HUES6 (cell line): ENCODE results near the gene UPB1.

ENCODE experiments used
- H3K27ac ChIP-seq: 2 replicates; pipeline ENCODE4 v1.7.0; 2013; ENCODE audit warnings: low read depth, mild to moderate bottlenecking, low read length, inconsistent platforms
- H3K27me3 ChIP-seq: 2 replicates; pipeline ENCODE4 v1.6.1; 2013; ENCODE audit warnings: low read length; ENCODE audit not compliant: control insufficient read depth, insufficient read depth
- H3K36me3 ChIP-seq: 2 replicates; pipeline ENCODE4 v1.6.1; 2013; ENCODE audit warnings: low read length; ENCODE audit not compliant: control insufficient read depth, insufficient read depth
- H3K4me1 ChIP-seq: 2 replicates; pipeline ENCODE4 v1.6.1; 2013; ENCODE audit warnings: low read length; ENCODE audit not compliant: control insufficient read depth, insufficient read depth
- H3K4me3 ChIP-seq: 2 replicates; pipeline ENCODE4 v1.5.1; 2013; ENCODE audit warnings: low read depth, low read length
- H3K9ac ChIP-seq: one replicate; pipeline ENCODE4 v1.6.1; 2013; ENCODE audit warnings: mild to moderate bottlenecking, low read length
- H3K9me3 ChIP-seq: 2 replicates; pipeline ENCODE4 v1.6.1; 2013; ENCODE audit warnings: low read depth, low read length; ENCODE audit not compliant: control insufficient read depth, insufficient read depth

The UPB1 gene

GRCh38 chr22:24460418-24461089 is 34.6 kb upstream of the UPB1 start:
- no peak overlapping the region for H3K4me3 ChIP-seq
- no peak overlapping the region for H3K9ac ChIP-seq
- H3K27me3 ChIP-seq: no peaks in the 10 kb centered on the region
- H3K36me3 ChIP-seq: no peaks in the 10 kb centered on the region
- H3K9me3 ChIP-seq: no peaks in the 10 kb centered on the region
- H3K4me1 ChIP-seq: peaks cover 15% of the 10 kb centered on the region
- no peak overlapping the region for H3K27ac ChIP-seq

DNA sequence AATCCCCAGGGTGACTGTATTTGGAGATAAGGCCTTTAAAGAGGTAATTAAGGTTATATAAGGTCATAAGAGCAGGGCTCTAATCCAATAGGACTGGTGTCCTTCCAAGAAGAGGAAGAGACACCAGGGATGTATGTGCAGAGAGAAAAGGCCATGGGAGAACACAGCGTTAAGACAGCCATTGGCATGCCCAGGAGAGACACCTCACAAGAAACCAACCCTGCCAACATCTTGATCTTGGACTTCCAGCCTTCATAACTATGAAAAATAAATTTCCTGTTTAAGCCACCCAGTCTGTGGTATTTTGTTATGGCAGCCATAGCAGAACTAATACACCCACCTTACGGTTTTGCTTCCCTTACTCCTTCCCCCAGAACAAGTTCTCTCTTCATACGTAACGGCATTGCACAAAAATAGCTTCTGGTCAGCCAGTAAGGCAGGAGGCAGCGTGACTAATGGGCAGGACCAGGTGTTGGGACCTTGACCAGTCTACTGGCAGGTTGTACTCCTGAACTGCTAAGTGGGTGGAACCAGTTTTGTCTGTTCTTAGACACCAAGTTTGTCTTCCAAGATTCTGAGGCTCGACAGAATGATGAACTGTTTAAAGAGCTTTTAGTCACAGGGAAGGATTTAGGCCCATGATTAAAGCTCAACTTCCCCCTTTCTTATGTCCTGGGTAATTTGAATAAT is 31.9 kb upstream of the UPB1 start:
- no peaks in the 10 kb centered on the region for H3K36me3 ChIP-seq
- peaks cover 26% of the 10 kb centered on the region for H3K4me1 ChIP-seq
- no peaks in the 10 kb centered on the region for H3K9me3 ChIP-seq
- H3K9ac ChIP-seq: no peak overlapping the region
- H3K27me3 ChIP-seq: no peaks in the 10 kb centered on the region
- H3K27ac ChIP-seq: no peak overlapping the region
- H3K4me3 ChIP-seq: no peak overlapping the region

DNA sequence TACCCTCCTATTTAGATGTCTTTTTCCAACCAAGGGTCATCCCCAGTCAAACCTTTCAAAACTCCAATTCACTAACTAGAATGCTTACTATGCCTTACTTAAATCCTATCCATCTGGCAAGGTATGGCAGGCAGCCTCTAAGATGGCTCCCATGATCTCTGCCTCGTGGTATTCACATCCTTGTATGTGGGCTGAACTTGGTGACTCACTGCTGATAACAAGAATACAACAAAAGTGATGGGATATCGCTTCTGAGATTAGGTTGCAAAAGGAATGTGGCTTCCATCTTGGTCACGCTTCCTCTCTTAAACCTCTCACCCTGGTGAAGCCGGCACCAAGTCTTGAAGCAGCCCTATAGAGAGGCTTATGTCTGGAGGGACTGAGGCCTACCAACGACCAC is 29.6 kb upstream of the UPB1 start:
- H3K4me1 ChIP-seq: peaks cover 19% of the 10 kb centered on the region
- H3K4me3 ChIP-seq: no peak overlapping the region
- no peaks in the 10 kb centered on the region for H3K27me3 ChIP-seq
- H3K9ac ChIP-seq: no peak overlapping the region
- H3K36me3 ChIP-seq: no peaks in the 10 kb centered on the region
- no peak overlapping the region for H3K27ac ChIP-seq
- H3K9me3 ChIP-seq: no peaks in the 10 kb centered on the region

DNA sequence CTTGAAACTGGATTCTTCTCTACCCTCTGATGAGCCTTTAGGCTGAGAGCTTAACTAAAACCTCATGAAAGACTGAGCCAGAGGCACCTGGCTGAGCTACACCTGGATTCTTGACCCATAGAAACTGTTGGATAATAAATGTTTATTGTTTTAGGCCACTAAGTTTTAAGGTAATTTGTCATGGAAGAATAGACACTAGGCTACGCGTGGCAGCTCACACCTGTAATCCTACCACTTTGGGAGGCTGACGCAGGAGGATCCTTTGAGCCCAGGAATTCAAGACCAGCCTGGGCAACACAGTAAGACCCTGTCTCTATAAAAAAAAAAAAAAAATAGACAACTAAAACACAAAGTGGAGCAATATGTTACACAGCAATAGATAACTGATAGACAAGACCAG is 29.2 kb upstream of the UPB1 start:
- no peak overlapping the region for H3K27ac ChIP-seq
- H3K9ac ChIP-seq: no peak overlapping the region
- no peaks in the 10 kb centered on the region for H3K27me3 ChIP-seq
- peaks cover 15% of the 10 kb centered on the region for H3K4me1 ChIP-seq
- no peaks in the 10 kb centered on the region for H3K9me3 ChIP-seq
- no peaks in the 10 kb centered on the region for H3K36me3 ChIP-seq
- H3K4me3 ChIP-seq: no peak overlapping the region

GRCh38 chr22:24466716-24467328 is 28.3 kb upstream of the UPB1 start:
- Histone ChIP-seq H3K27ac (no peak overlapping the region), H3K9ac (no peak overlapping the region), H3K4me1 (peaks cover 14% of the 10 kb centered on the region), H3K4me3 (no peak overlapping the region), H3K9me3 (no peaks in the 10 kb centered on the region), H3K36me3 (no peaks in the 10 kb centered on the region), H3K27me3 (no peaks in the 10 kb centered on the region)

GRCh38 chr22:24467340-24467739 is 27.8 kb upstream of the UPB1 start:
- no peak overlapping the region for H3K27ac ChIP-seq
- H3K27me3 ChIP-seq: no peaks in the 10 kb centered on the region
- no peak overlapping the region for H3K9ac ChIP-seq
- H3K36me3 ChIP-seq: no peaks in the 10 kb centered on the region
- H3K9me3 ChIP-seq: no peaks in the 10 kb centered on the region
- peaks cover 14% of the 10 kb centered on the region for H3K4me1 ChIP-seq
- H3K4me3 ChIP-seq: no peak overlapping the region

DNA sequence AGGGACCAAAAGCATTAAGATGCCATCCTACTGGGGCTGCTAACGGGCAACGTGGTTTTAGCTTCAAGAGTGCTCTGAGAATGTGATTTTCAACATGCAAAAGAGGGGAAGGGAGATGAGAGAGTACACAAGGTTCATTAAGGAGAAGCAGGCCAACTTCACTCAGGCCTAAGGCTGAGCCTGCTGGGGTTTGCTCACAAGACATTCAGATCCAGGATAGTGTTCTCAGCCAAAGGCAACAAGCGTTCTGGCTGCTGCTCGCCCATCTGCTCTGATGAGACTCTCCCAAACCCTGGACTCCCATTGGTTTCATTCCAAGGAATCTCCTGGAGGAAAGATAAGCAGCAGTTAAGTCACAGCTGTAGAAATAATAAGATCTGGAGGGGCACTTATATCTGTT is 23.6 kb upstream of the UPB1 start:
- Histone ChIP-seq H3K27me3 (no peaks in the 10 kb centered on the region), H3K27ac (no peak overlapping the region), H3K9me3 (peaks cover 5% of the 10 kb centered on the region; the same call in 1 of the 2 replicates), H3K4me3 (no peak overlapping the region), H3K9ac (no peak overlapping the region), H3K36me3 (no peaks in the 10 kb centered on the region), H3K4me1 (peaks cover 10% of the 10 kb centered on the region)

DNA sequence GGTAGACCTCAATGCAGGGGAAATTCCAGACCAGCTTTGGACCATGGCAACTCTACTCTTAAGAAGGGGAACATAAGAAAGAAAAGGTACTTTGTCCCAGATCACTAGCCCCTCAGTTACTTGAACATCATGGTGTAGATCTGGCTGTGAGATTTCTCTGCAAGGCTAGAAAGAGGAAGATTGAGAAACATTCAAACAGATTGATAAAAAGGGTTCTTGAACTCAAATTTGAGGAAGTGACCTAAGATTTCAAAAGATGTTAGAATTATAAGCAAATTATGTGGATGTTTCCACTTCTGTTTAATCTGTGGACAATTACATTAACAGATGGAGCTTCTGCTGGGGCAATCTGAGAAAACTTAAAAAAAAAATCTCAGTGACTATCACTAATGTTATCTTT is 21.8 kb upstream of the UPB1 start:
- H3K4me1 ChIP-seq: peaks cover 3% of the 10 kb centered on the region; the same call in 1 of the 2 replicates
- H3K27me3 ChIP-seq: no peaks in the 10 kb centered on the region
- no peak overlapping the region for H3K27ac ChIP-seq
- no peak overlapping the region for H3K9ac ChIP-seq
- H3K36me3 ChIP-seq: no peaks in the 10 kb centered on the region
- no peak overlapping the region for H3K4me3 ChIP-seq
- H3K9me3 ChIP-seq: peaks cover 5% of the 10 kb centered on the region; the same call in 1 of the 2 replicates

- no peak overlapping the region for H3K9ac ChIP-seq
- H3K36me3 ChIP-seq: no peaks in the 10 kb centered on the region
- peaks cover 5% of the 10 kb centered on the region; the same call in 1 of the 2 replicates for H3K9me3 ChIP-seq
- H3K4me3 ChIP-seq: no peak overlapping the region
- H3K27ac ChIP-seq: no peak overlapping the region
- peaks cover 3% of the 10 kb centered on the region; the same call in 1 of the 2 replicates for H3K4me1 ChIP-seq
- no peaks in the 10 kb centered on the region for H3K27me3 ChIP-seq
These were observed 20.9 kb upstream of the UPB1 start for GRCh38 chr22:24474221-24474620.

GRCh38 chr22:24474649-24475255 is 20.4 kb upstream of the UPB1 start:
- Histone ChIP-seq H3K4me1 (peaks cover 3% of the 10 kb centered on the region; the same call in 1 of the 2 replicates), H3K27ac (no peak overlapping the region), H3K27me3 (no peaks in the 10 kb centered on the region), H3K9ac (no peak overlapping the region), H3K9me3 (peaks cover 5% of the 10 kb centered on the region; the same call in 1 of the 2 replicates), H3K36me3 (no peaks in the 10 kb centered on the region), H3K4me3 (no peak overlapping the region)

- Histone ChIP-seq H3K4me3 (no peak overlapping the region), H3K9ac (no peak overlapping the region), H3K4me1 (peaks cover 12% of the 10 kb centered on the region), H3K27me3 (no peaks in the 10 kb centered on the region), H3K9me3 (no peaks in the 10 kb centered on the region), H3K36me3 (no peaks in the 10 kb centered on the region), H3K27ac (no peak overlapping the region)
These were observed 13.5 kb upstream of the UPB1 start for GRCh38 chr22:24481641-24482040.
